ENCODE results near the gene GPHN. TPM values are rescaled to one million over a fixed set of nuclear protein-coding genes. Genes with fewer than 3 reads are reported as not detected.

Gene GPHN
- total and polyA plus RNA-seq, 2 donors from 2014 or later, result 35.4 to 62.0 TPM

DNA sequence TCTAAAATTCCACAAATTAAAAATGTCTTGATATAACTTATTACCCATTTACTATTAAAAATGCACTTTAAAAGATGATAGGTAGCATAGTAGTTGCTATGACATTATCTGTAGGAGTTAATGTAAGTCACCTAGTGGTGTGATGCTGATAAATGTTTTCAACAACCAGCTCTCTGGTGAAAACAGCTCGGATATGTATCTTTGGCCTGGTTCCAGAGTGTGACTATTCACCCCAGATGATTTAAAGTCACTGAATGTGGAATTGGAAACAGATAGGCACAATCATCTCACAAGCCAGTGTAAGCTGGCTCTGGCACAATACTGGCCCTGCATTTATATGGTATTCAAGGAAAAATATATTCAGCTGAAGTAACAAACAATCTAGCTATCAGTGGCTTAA lies 31.0 kb upstream of the GPHN start:
- Histone ChIP-seq H3K4me3 (ENCODE audit: low read length in 3 of 3) (no peak overlapping the region), H3K27me3 (ENCODE audit: control insufficient read depth, insufficient read depth, low read length) (no peaks in the 10 kb centered on the region), H3K9ac (ENCODE audit: low read length in 3 of 3) (no peak overlapping the region), H3K27ac (ENCODE audit: low read depth in 2 of 2, low read length in 2 of 2) (no peak overlapping the region), H3K4me1 (ENCODE audit: control insufficient read depth in 2 of 3, insufficient read depth in 2 of 3, low read depth in 1 of 3, low read length in 3 of 3) (no peaks in the 10 kb centered on the region), H3K36me3 (ENCODE audit: control insufficient read depth in 2 of 3, insufficient read depth in 3 of 3, low read length in 3 of 3) (no peaks in the 10 kb centered on the region), H3K9me3 (ENCODE audit: control insufficient read depth in 2 of 3, insufficient read depth in 1 of 3, low read length in 3 of 3) (no peaks in the 10 kb centered on the region)
- intact Hi-C loops (cut with DNase I), result no loop called here
- TF ChIP-seq, protein P1, sequence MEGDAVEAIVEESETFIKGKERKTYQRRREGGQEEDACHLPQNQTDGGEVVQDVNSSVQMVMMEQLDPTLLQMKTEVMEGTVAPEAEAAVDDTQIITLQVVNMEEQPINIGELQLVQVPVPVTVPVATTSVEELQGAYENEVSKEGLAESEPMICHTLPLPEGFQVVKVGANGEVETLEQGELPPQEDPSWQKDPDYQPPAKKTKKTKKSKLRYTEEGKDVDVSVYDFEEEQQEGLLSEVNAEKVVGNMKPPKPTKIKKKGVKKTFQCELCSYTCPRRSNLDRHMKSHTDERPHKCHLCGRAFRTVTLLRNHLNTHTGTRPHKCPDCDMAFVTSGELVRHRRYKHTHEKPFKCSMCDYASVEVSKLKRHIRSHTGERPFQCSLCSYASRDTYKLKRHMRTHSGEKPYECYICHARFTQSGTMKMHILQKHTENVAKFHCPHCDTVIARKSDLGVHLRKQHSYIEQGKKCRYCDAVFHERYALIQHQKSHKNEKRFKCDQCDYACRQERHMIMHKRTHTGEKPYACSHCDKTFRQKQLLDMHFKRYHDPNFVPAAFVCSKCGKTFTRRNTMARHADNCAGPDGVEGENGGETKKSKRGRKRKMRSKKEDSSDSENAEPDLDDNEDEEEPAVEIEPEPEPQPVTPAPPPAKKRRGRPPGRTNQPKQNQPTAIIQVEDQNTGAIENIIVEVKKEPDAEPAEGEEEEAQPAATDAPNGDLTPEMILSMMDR (IDR thresholded peaks at IDR 0.05; ENCODE audit: borderline replicate concordance, extremely low read depth, insufficient read depth), result no peak
- FAIRE-seq (no peak), DNase-seq (peak in 1 of 5 donors; percentile 7)

DNA sequence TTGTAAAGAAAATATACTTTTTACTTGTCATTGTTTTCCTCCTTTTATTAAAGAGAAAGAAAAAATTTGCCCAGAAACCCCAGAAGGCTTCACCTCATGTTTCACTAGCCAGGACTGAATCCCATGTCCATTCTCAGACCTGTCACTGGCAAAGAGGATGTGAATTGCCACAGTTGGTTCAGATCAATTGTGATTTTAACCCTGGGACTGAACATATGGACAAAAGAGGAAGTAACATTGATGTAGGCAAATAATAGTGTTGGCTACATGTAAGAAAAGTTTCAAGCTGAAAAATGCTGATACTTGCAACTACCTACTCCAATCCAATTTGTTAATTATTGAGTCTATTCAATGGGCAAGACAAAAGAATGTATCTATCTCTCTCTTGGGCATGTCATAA lies 30.4 kb upstream of the GPHN start:
- Histone ChIP-seq H3K27ac (ENCODE audit: low read depth in 2 of 2, low read length in 2 of 2) (no peak overlapping the region), H3K4me1 (ENCODE audit: control insufficient read depth in 2 of 3, insufficient read depth in 2 of 3, low read depth in 1 of 3, low read length in 3 of 3) (no peaks in the 10 kb centered on the region), H3K9ac (ENCODE audit: low read length in 3 of 3) (no peak overlapping the region), H3K4me3 (ENCODE audit: low read length in 3 of 3) (no peak overlapping the region), H3K9me3 (ENCODE audit: control insufficient read depth in 2 of 3, insufficient read depth in 1 of 3, low read length in 3 of 3) (no peaks in the 10 kb centered on the region), H3K27me3 (ENCODE audit: control insufficient read depth, insufficient read depth, low read length) (no peaks in the 10 kb centered on the region), H3K36me3 (ENCODE audit: control insufficient read depth in 2 of 3, insufficient read depth in 3 of 3, low read length in 3 of 3) (no peaks in the 10 kb centered on the region)
- no peak for DNase-seq
- no peak for FAIRE-seq
- TF ChIP-seq, protein P1 (IDR thresholded peaks at IDR 0.05; ENCODE audit: borderline replicate concordance, extremely low read depth, insufficient read depth), result no peak
- intact Hi-C loops (cut with DNase I), result no loop called here

DNA sequence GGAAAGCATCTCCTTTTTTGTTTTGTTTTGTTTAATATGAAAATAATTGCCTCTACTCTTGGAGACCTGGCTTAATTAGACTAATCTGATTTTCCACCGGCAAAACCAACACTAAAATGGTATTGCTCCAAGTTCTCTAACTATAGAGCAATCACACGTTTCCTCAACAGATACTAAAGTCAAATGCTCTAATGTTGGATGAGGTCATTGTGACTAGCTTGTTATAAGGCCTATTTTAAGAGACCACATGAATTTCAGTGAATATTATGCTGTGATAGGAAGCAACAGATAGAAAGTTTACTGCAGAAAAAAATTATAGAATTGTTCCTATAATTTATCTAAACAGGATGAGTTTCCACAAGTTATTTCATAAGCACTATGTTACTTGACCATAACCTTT lies 25.1 kb upstream of the GPHN start:
- no peaks in the 10 kb centered on the region for H3K27me3 ChIP-seq (ENCODE audit: control insufficient read depth, insufficient read depth, low read length)
- no peak for DNase-seq
- no peaks in the 10 kb centered on the region for H3K9me3 ChIP-seq (ENCODE audit: control insufficient read depth in 2 of 3, insufficient read depth in 1 of 3, low read length in 3 of 3)
- H3K9ac ChIP-seq (ENCODE audit: low read length in 3 of 3), result no peak overlapping the region
- TF ChIP-seq, protein P1 (IDR thresholded peaks at IDR 0.05; ENCODE audit: borderline replicate concordance, extremely low read depth, insufficient read depth), result no peak
- intact Hi-C loops (cut with DNase I), result no loop called here
- no peak for FAIRE-seq
- no peak overlapping the region for H3K4me3 ChIP-seq (ENCODE audit: low read length in 3 of 3)
- peaks cover 0 to 2% (median 0%) of the 10 kb centered on the region in 3 donors for H3K4me1 ChIP-seq (ENCODE audit: control insufficient read depth in 2 of 3, insufficient read depth in 2 of 3, low read depth in 1 of 3, low read length in 3 of 3)
- H3K36me3 ChIP-seq (ENCODE audit: control insufficient read depth in 2 of 3, insufficient read depth in 3 of 3, low read length in 3 of 3), result no peaks in the 10 kb centered on the region
- H3K27ac ChIP-seq (ENCODE audit: low read depth in 2 of 2, low read length in 2 of 2), result no peak overlapping the region

DNA sequence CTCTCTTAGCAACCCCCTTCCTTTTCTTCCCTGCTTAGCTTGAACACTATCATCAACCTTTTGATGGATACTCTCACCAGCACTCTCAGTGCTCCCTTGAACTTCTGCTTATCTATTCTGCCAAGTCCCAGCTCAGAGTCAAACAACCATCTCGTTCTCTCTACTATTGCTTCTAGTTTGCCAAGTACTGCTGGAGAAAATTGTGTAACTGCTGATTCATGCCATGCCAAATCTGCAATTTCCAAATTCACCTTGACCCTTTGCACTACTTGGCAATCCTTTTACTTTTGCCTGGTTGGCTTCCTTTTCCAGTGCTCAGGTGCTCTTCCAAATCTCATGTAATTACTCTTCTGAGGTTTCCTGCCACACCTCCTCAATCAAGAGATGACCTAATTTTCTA lies 24.6 kb upstream of the GPHN start:
- no peak overlapping the region for H3K27ac ChIP-seq (ENCODE audit: low read depth in 2 of 2, low read length in 2 of 2)
- no peaks in the 10 kb centered on the region for H3K9me3 ChIP-seq (ENCODE audit: control insufficient read depth in 2 of 3, insufficient read depth in 1 of 3, low read length in 3 of 3)
- no peak overlapping the region for H3K4me3 ChIP-seq (ENCODE audit: low read length in 3 of 3)
- H3K4me1 ChIP-seq (ENCODE audit: control insufficient read depth in 2 of 3, insufficient read depth in 2 of 3, low read depth in 1 of 3, low read length in 3 of 3), result peaks cover 0 to 2% (median 0%) of the 10 kb centered on the region in 3 donors
- intact Hi-C loops (cut with DNase I), result no loop called here
- TF ChIP-seq, protein P1 (IDR thresholded peaks at IDR 0.05; ENCODE audit: borderline replicate concordance, extremely low read depth, insufficient read depth), result no peak
- DNase-seq (no peak), FAIRE-seq (no peak)
- H3K36me3 ChIP-seq (ENCODE audit: control insufficient read depth in 2 of 3, insufficient read depth in 3 of 3, low read length in 3 of 3), result no peaks in the 10 kb centered on the region
- no peak overlapping the region for H3K9ac ChIP-seq (ENCODE audit: low read length in 3 of 3)
- H3K27me3 ChIP-seq (ENCODE audit: control insufficient read depth, insufficient read depth, low read length), result no peaks in the 10 kb centered on the region

All from kidney (tissue), 14 donors.